NCI-H524 treated with DMSO at 0.1 percent for 48 hours (cell line): Measurements from ENCODE around the gene MAP1A.

Source experiments
- DNase-seq: peaks from one replicate; lab custom pipeline; 2025; lab: John Stamatoyannopoulos, UW

MAP1A gene

GRCh38 chr15:43517354-43518196 lies at the start of gene MAP1A:
TSS of gene MAP1A (plus strand) at chr15:43517608. CDS start at chr15:43521474, 3,866 bp downstream.
- DNase-seq: peak; percentile 56

GRCh38 chr15:43469867-43470266 lies 47.5 kb upstream of the MAP1A start:
- no peak for DNase-seq

- DNase-seq: no peak
Observed at GRCh38 chr15:43471975-43472374, 45.4 kb upstream of the MAP1A start.

GRCh38 chr15:43473885-43474284 lies 43.5 kb upstream of the MAP1A start:
- DNase-seq: no peak

- DNase-seq: no peak
Observed at GRCh38 chr15:43483297-43484128, 33.9 kb upstream of the MAP1A start.

- DNase-seq: no peak
Observed at GRCh38 chr15:43484455-43484854, 33.0 kb upstream of the MAP1A start.

- no peak for DNase-seq
Observed at GRCh38 chr15:43487271-43487895, 30.0 kb upstream of the MAP1A start.

- DNase-seq: no peak
Observed at GRCh38 chr15:43488790-43489189, 28.6 kb upstream of the MAP1A start.

GRCh38 chr15:43489191-43489590 lies 28.2 kb upstream of the MAP1A start:
- no peak for DNase-seq

- no peak for DNase-seq
Observed at GRCh38 chr15:43492266-43492665, 25.1 kb upstream of the MAP1A start.

GRCh38 chr15:43492673-43493601 lies 24.5 kb upstream of the MAP1A start, which contains the start of gene TP53BP1:
TSS of gene TP53BP1 (minus strand) at chr15:43493156. CDS start at chr15:43493043, 113 bp downstream.
- DNase-seq: peak; percentile 92

GRCh38 chr15:43493703-43494472 lies 23.5 kb upstream of the MAP1A start:
- DNase-seq: no peak

GRCh38 chr15:43498990-43499389 lies 18.4 kb upstream of the MAP1A start:
- no peak for DNase-seq

- DNase-seq: no peak
Observed at GRCh38 chr15:43499635-43500034, 17.8 kb upstream of the MAP1A start.

GRCh38 chr15:43505738-43506137 lies 11.7 kb upstream of the MAP1A start:
- no peak for DNase-seq

GRCh38 chr15:43508421-43508820 lies 9.0 kb upstream of the MAP1A start:
- no peak for DNase-seq

GRCh38 chr15:43508991-43509659 lies 8.3 kb upstream of the MAP1A start:
- no peak for DNase-seq

- no peak for DNase-seq
Observed at GRCh38 chr15:43509660-43510199, 7.7 kb upstream of the MAP1A start.

GRCh38 chr15:43510200-43511011 lies 7.0 kb upstream of the MAP1A start:
- DNase-seq: peak; percentile 97
